AG08395 (cell line): ENCODE data around the gene CST1.
A peak's percentile ranks its signal among the peaks of the same experiment; 100 is the strongest.
"Not testable (repeated sequence)": the region's sequence is repeated elsewhere in the genome, so short reads cannot be mapped to it uniquely, and the experiment has no call there.

Experiments
- DNase-seq: peaks from one replicate; pipeline ENCODE4 v3.0.0; 2012; ENCODE audit warnings: mixed read lengths, low spot score

Gene CST1

GRCh38 chr20:23750786-23751185, at the start of gene CST1:
Gene CST1, minus strand, starts transcription at chr20:23750935. Its CDS starts 69 bp downstream, at chr20:23750866.
- not testable (repeated sequence) for DNase-seq

GRCh38 chr20:23799216-23799847, 48.6 kb upstream of the CST1 start:
- not testable (repeated sequence) for DNase-seq

- no peak for DNase-seq
Observed at GRCh38 chr20:23795526-23795925, 44.8 kb upstream of the CST1 start.

- DNase-seq: no peak
Observed at GRCh38 chr20:23794841-23795240, 44.1 kb upstream of the CST1 start.

- no peak for DNase-seq
Observed at GRCh38 chr20:23794065-23794464, 43.3 kb upstream of the CST1 start.

- no peak for DNase-seq
Observed at GRCh38 chr20:23783447-23783846, 32.7 kb upstream of the CST1 start.

GRCh38 chr20:23782366-23782983, 31.7 kb upstream of the CST1 start:
- DNase-seq: peak; percentile 34

- not testable (repeated sequence) for DNase-seq
Observed at GRCh38 chr20:23778676-23779075, 27.9 kb upstream of the CST1 start.

- not testable (repeated sequence) for DNase-seq
Observed at GRCh38 chr20:23777380-23777779, 26.6 kb upstream of the CST1 start.

GRCh38 chr20:23776067-23776771, 25.5 kb upstream of the CST1 start:
- no peak for DNase-seq

GRCh38 chr20:23774081-23774480, 23.3 kb upstream of the CST1 start:
- no peak for DNase-seq

- DNase-seq: no peak
Observed at GRCh38 chr20:23773579-23773978, 22.8 kb upstream of the CST1 start.

- no peak for DNase-seq
Observed at GRCh38 chr20:23773127-23773526, 22.4 kb upstream of the CST1 start.

- DNase-seq: no peak
Observed at GRCh38 chr20:23772074-23772473, 21.3 kb upstream of the CST1 start.

- no peak for DNase-seq
Observed at GRCh38 chr20:23770384-23770783, 19.6 kb upstream of the CST1 start.

GRCh38 chr20:23768520-23768919, 17.8 kb upstream of the CST1 start:
- DNase-seq: not testable (repeated sequence)

GRCh38 chr20:23766531-23766930, 15.8 kb upstream of the CST1 start:
- DNase-seq: no peak

- no peak for DNase-seq
Observed at GRCh38 chr20:23765578-23765977, 14.8 kb upstream of the CST1 start.

GRCh38 chr20:23764630-23765029, 13.9 kb upstream of the CST1 start:
- DNase-seq: not testable (repeated sequence)

- DNase-seq: no peak
Observed at GRCh38 chr20:23763345-23763744, 12.6 kb upstream of the CST1 start.

- DNase-seq: no peak
Observed at GRCh38 chr20:23759306-23759940, 8.7 kb upstream of the CST1 start.

- not testable (repeated sequence) for DNase-seq
Observed at GRCh38 chr20:23756792-23757191, 6.1 kb upstream of the CST1 start.

GRCh38 chr20:23755131-23755611, 4.4 kb upstream of the CST1 start:
- DNase-seq: peak; percentile 29
